H1 (cell line): Measurements from ENCODE around the gene CDH16. TPM values are rescaled to one million over a fixed set of nuclear protein-coding genes. Genes with fewer than 3 reads are reported as not detected.

Source experiments
- CTCF ChIA-PET: fragments of 300-600 bp; sonication (Branson Sonifier 250); formaldehyde crosslinking; loops from one replicate; lab custom pipeline; 2021; ENCODE audit not compliant: partially characterized antibody; lab: Charles Lee
- POLR2A ChIA-PET: fragments of 300-600 bp; sonication (Branson Sonifier 250); formaldehyde crosslinking; loops from one replicate; lab custom pipeline; 2021; ENCODE audit warnings: inconsistent platforms; ENCODE audit not compliant: partially characterized antibody; lab: Charles Lee
- DNase-seq, 2 experiments: peaks; one replicate each; pipeline versions ENCODE4 v3.0.0 to v3.0.0-alpha.2; 2010 to 2022; ENCODE audit warnings: low spot score in 2 of 2, low read depth in 1 of 2, mixed read lengths in 1 of 2
- FAIRE-seq: peaks from 2 replicates; lab custom pipeline; 2011; peaks lifted over from hg19 to GRCh38; lab: Jason Lieb, UNC
- H2AFZ ChIP-seq: 2 replicates; pipeline ENCODE4 v1.8.1; 2012; ENCODE audit warnings: low read length, inconsistent platforms
- H2AK5ac ChIP-seq: 2 replicates; pipeline ENCODE4 v1.6.1; 2013; ENCODE audit warnings: low read depth, low read length
- H2BK120ac ChIP-seq: replicated peaks from 2 replicates; pipeline ENCODE3; 2013; ENCODE audit warnings: low read depth, low read length, inconsistent platforms
- H2BK12ac ChIP-seq: 2 replicates; pipeline ENCODE4 v1.6.1; 2013; ENCODE audit warnings: low read depth, low read length
- H2BK15ac ChIP-seq: 2 replicates; pipeline ENCODE4 v1.6.1; 2013; ENCODE audit warnings: low read length
- H2BK20ac ChIP-seq: 2 replicates; pipeline ENCODE4 v1.6.1; 2013; ENCODE audit warnings: low read length
- H2BK5ac ChIP-seq: 2 replicates; pipeline ENCODE4 v1.6.1; 2013; ENCODE audit warnings: low read depth, low read length
- H3K14ac ChIP-seq: 2 replicates; pipeline ENCODE4 v1.6.1; 2013; ENCODE audit warnings: inconsistent platforms; ENCODE audit not compliant: insufficient read length
- H3K18ac ChIP-seq: 2 replicates; pipeline ENCODE4 v1.6.1; 2013; ENCODE audit warnings: low read length; ENCODE audit errors: extremely low read depth
- H3K23ac ChIP-seq: 2 replicates; pipeline ENCODE4 v1.6.1; 2013; ENCODE audit warnings: inconsistent platforms; ENCODE audit not compliant: insufficient read length
- H3K23me2 ChIP-seq: 2 replicates; pipeline ENCODE4 v1.6.1; 2013; ENCODE audit warnings: low read depth, low read length
- H3K27ac ChIP-seq: 2 replicates; pipeline ENCODE4 v1.6.1; 2011; ENCODE audit warnings: low read depth, low read length, inconsistent platforms
- H3K27me3 ChIP-seq, 4 experiments: replicated peaks in 1 of 4; 1 replicate in 1 of 4; 2 replicates in 3 of 4; pipeline versions ENCODE4 v1.6.1 to v1.8.1; 2011 to 2013; ENCODE audit warnings: low read length in 3 of 4, mild to moderate bottlenecking in 3 of 4, inconsistent platforms in 2 of 4, mixed read lengths in 2 of 4, moderate library complexity in 1 of 4; ENCODE audit not compliant: control insufficient read depth in 3 of 4, insufficient read depth in 3 of 4; ENCODE audit errors: extremely low read depth in 1 of 4
- H3K36me3 ChIP-seq, 4 experiments: 2 replicates each; pipeline versions ENCODE4 v1.6.1 to v1.8.1; 2011 to 2013; ENCODE audit warnings: mild to moderate bottlenecking in 4 of 4, low read length in 3 of 4, moderate library complexity in 2 of 4, control low read depth in 1 of 4, inconsistent platforms in 1 of 4; ENCODE audit not compliant: insufficient read depth in 4 of 4, control insufficient read depth in 2 of 4
- H3K4ac ChIP-seq: replicated peaks from 2 replicates; pipeline ENCODE3; 2013; ENCODE audit warnings: low read length, low read depth, mixed read lengths, inconsistent platforms; ENCODE audit not compliant: insufficient read length
- H3K4me1 ChIP-seq, 4 experiments: replicated peaks in 1 of 4; 1 replicate in 1 of 4; 2 replicates in 3 of 4; pipeline versions ENCODE4 v1.6.1 to v1.8.1; 2011 to 2013; ENCODE audit warnings: low read length in 3 of 4, inconsistent platforms in 2 of 4, mixed read lengths in 1 of 4; ENCODE audit not compliant: insufficient read depth in 4 of 4, control insufficient read depth in 3 of 4
- H3K4me2 ChIP-seq, 2 experiments: 2 replicates each; pipeline versions ENCODE4 v1.6.1 to v1.8.1; 2011 to 2013; ENCODE audit warnings: low read depth in 2 of 2, low read length in 2 of 2, control low read depth in 1 of 2, inconsistent platforms in 1 of 2, mild to moderate bottlenecking in 1 of 2; ENCODE audit not compliant: insufficient read depth in 1 of 2
- H3K4me3 ChIP-seq, 4 experiments: fragments of 200-600, 300-600 bp in 1 of 4; sonication (generic), shearing (Covaris generic), sonication (Bioruptor Twin) in 1 of 4; 2 replicates each; pipeline versions ENCODE4 v1.5.1 to v1.8.1; 2011 to 2016; ENCODE audit warnings: low read length in 4 of 4, low read depth in 3 of 4, control low read depth in 2 of 4, inconsistent platforms in 2 of 4, mild to moderate bottlenecking in 2 of 4, mixed read lengths in 1 of 4, moderate library complexity in 1 of 4; ENCODE audit not compliant: insufficient read depth in 2 of 4; ENCODE audit errors: extremely low read depth in 1 of 4
- H3K56ac ChIP-seq: replicated peaks from 2 replicates; pipeline ENCODE3; 2013; ENCODE audit warnings: low read depth, mild to moderate bottlenecking, mixed read lengths, low read length, inconsistent platforms; ENCODE audit not compliant: insufficient read length
- H3K79me1 ChIP-seq: 2 replicates; pipeline ENCODE4 v1.6.1; 2013; ENCODE audit warnings: low read depth, low read length, control low read depth
- H3K79me2 ChIP-seq, 2 experiments: 2 replicates each; pipeline versions ENCODE4 v1.6.1 to v1.8.1; 2012 to 2013; ENCODE audit warnings: low read length in 2 of 2, mild to moderate bottlenecking in 2 of 2, inconsistent platforms in 1 of 2; ENCODE audit not compliant: insufficient read depth in 2 of 2, control insufficient read depth in 1 of 2
- H3K9ac ChIP-seq, 4 experiments: replicated peaks in 1 of 4; 1 replicate in 1 of 4; 2 replicates in 3 of 4; pipeline versions ENCODE4 v1.6.1 to v1.8.1; 2011 to 2013; ENCODE audit warnings: low read depth in 3 of 4, low read length in 3 of 4, control low read depth in 2 of 4, mild to moderate bottlenecking in 2 of 4, moderate library complexity in 2 of 4, inconsistent platforms in 1 of 4; ENCODE audit errors: extremely low read depth in 1 of 4
- H3K9me3 ChIP-seq, 2 experiments: 2 replicates each; pipeline versions ENCODE4 v1.6.1 to v1.8.1; 2012 to 2013; ENCODE audit warnings: mild to moderate bottlenecking in 2 of 2, moderate library complexity in 2 of 2, control low read depth in 1 of 2, inconsistent platforms in 1 of 2, low read depth in 1 of 2, low read length in 1 of 2, mixed read lengths in 1 of 2; ENCODE audit not compliant: insufficient read depth in 2 of 2
- H4K20me1 ChIP-seq, 2 experiments: replicated peaks in 1 of 2; 2 replicates each; pipeline versions ENCODE3 to v1.8.1; 2011 to 2013; ENCODE audit warnings: inconsistent platforms in 2 of 2, low read length in 2 of 2, mild to moderate bottlenecking in 1 of 2; ENCODE audit not compliant: insufficient read depth in 2 of 2, control insufficient read depth in 1 of 2
- H4K5ac ChIP-seq: 2 replicates; pipeline ENCODE4 v1.6.1; 2013; ENCODE audit warnings: low read length, low read depth, mixed read lengths, inconsistent platforms; ENCODE audit not compliant: insufficient read length
- H4K8ac ChIP-seq: 2 replicates; pipeline ENCODE4 v1.8.0; 2013; ENCODE audit warnings: mild to moderate bottlenecking, moderate library complexity, low read length, inconsistent platforms; ENCODE audit not compliant: insufficient read depth; ENCODE audit errors: extremely low read depth
- H4K91ac ChIP-seq: replicated peaks from 2 replicates; pipeline ENCODE3; 2013; ENCODE audit warnings: low read length, mixed read lengths, inconsistent platforms; ENCODE audit not compliant: insufficient read length
- CBX8 ChIP-seq: fragments of 300-800, 300-1000 bp; sonication (generic); IDR thresholded peaks from 2 replicates; pipeline ENCODE4 v1.7.1; 2016; ENCODE audit warnings: low read depth, low read length, borderline replicate concordance
- CHD2 ChIP-seq: IDR thresholded peaks from 2 replicates; pipeline ENCODE4 v1.6.1; 2012; ENCODE audit warnings: low read length, improper control_type of control experiment
- E2F6 ChIP-seq: IDR thresholded peaks from 2 replicates; pipeline ENCODE4 v1.6.1; 2012; ENCODE audit warnings: inconsistent platforms
- FOSL1 ChIP-seq: IDR thresholded peaks from 2 replicates; pipeline ENCODE4 v1.6.1; 2011; ENCODE audit warnings: mild to moderate bottlenecking, low read depth, low read length, moderate library complexity; ENCODE audit not compliant: insufficient read depth
- JUN ChIP-seq: IDR thresholded peaks from 2 replicates; pipeline ENCODE4 v1.6.1; 2011; ENCODE audit warnings: low read depth, mild to moderate bottlenecking, improper control_type of control experiment, low read length
- RAD21 ChIP-seq, 2 experiments: IDR thresholded peaks in 1 of 2; conservative IDR thresholded peaks in 1 of 2; 2 replicates each; pipeline ENCODE4 v1.6.1; 2011; ENCODE audit warnings: low read depth in 2 of 2, low read length in 2 of 2, improper control_type of control experiment in 1 of 2, inconsistent platforms in 1 of 2, mild to moderate bottlenecking in 1 of 2, moderate library complexity in 1 of 2
- SAP30 ChIP-seq: fragments of 300-600 bp; sonication (generic); IDR thresholded peaks from 2 replicates; pipeline ENCODE4 v1.7.1; 2012; ENCODE audit warnings: low read length, moderate library complexity, mild to moderate bottlenecking, inconsistent platforms; ENCODE audit not compliant: insufficient read depth, insufficient replicate concordance
- SUZ12 ChIP-seq: fragments of 200-600 bp; sonication (generic); IDR thresholded peaks from 2 replicates; pipeline ENCODE4 v1.6.1; 2012; ENCODE audit warnings: mild to moderate bottlenecking, inconsistent platforms, low read length, moderate library complexity, mixed read lengths
- TAF7 ChIP-seq: optimal IDR thresholded peaks from 2 replicates; pipeline ENCODE3; 2011; ENCODE audit warnings: low read depth, mild to moderate bottlenecking, inconsistent platforms, low read length, moderate library complexity, borderline replicate concordance
- TCF12 ChIP-seq: IDR thresholded peaks from 2 replicates; pipeline ENCODE4 v1.6.1; 2011; ENCODE audit warnings: low read depth, mild to moderate bottlenecking, low read length
- WGBS, 2 experiments: shearing (Covaris generic) in 1 of 2; methylation state at CpG; one replicate each; pipeline versions ENCODE4 v1.1.6 to v1.1.7; 2013 to 2015; ENCODE audit warnings: low lambda C conversion rate in 2 of 2, mixed read lengths in 2 of 2, inconsistent platforms in 1 of 2, low coverage in 1 of 2, missing lambda C conversion rate in 1 of 2; ENCODE audit not compliant: insufficient replicate concordance in 2 of 2, insufficient coverage in 1 of 2, insufficient read length in 1 of 2; ENCODE audit errors: extremely low coverage in 1 of 2, missing lambda C conversion rate in 1 of 2; 5-methylcytosine and 5-hydroxymethylcytosine counted together
- polyA plus RNA-seq, 7 experiments: library from polyadenylated mRNA; depleted of rRNA in 3 of 7; stranded (reverse) in 5 of 7; unstranded in 2 of 7; fragments of >200 nt in 5 of 7; fragments of 200-250 nt in 2 of 7; gene quantifications; 1 replicate in 5 of 7; 2 replicates in 1 of 7; 4 replicates in 1 of 7; pipeline versions ENCODE4 v1.2.1 to v1.2.3, GENCODE V29; 2011 to 2013; ENCODE audit warnings: missing spikeins in 2 of 7, mixed read lengths in 2 of 7
- total RNA-seq: library from RNA; stranded (reverse); fragmentation: NEBNext Ultra II Directional; extraction: Animal tissue kit (Norgen Biotek cat#: 25700); gene quantifications from 2 replicates; pipeline ENCODE4 v1.2.1, GENCODE V29; 2021

CDH16 gene
- total and polyA plus RNA-seq, 2 of the 8 experiments (the other 6 are each of a cell fraction or from before 2014, with no cell fraction given) = not detected

- H2BK15ac ChIP-seq = no peak overlapping the region
- no peak overlapping the region for H3K18ac ChIP-seq
- peak; percentile 38 to 88 for DNase-seq
- no peaks in the 10 kb centered on the region for H3K79me1 ChIP-seq
- no peak overlapping the region for H3K23ac ChIP-seq
- no peak overlapping the region for H4K8ac ChIP-seq
- no peak overlapping the region for H2AK5ac ChIP-seq
- no peak overlapping the region for H3K56ac ChIP-seq
- H3K23me2 ChIP-seq = no peaks in the 10 kb centered on the region; the same call in 1 of the 2 replicates
- no peaks in the 10 kb centered on the region for H3K9me3 ChIP-seq
- no peak overlapping the region for H2BK5ac ChIP-seq
- H3K4ac ChIP-seq = no peak overlapping the region
- H4K20me1 ChIP-seq = no peaks in the 10 kb centered on the region
- no peaks in the 10 kb centered on the region for H3K79me2 ChIP-seq
- CTCF ChIA-PET = interaction anchor here (0.6 to 3.4 kb wide), 33 partner anchors 8 to 306 kb away, joined by 3 to 18 read pairs (median 4); partner anchors contain the start of genes B3GNT9, CES3 and ELMO3
- POLR2A ChIA-PET = no interaction called here
- H4K5ac ChIP-seq = no peak overlapping the region
- WGBS, 2 experiments = 51% methylated on average over 7 of the region's 8 CpGs; no CpG with 5 or more reads in 1 of the 2 experiments
- FAIRE-seq = peak; percentile 78
- no peak overlapping the region for H4K91ac ChIP-seq
- peaks cover 0 to 14% (median 13%) of the 10 kb centered on the region in 4 experiments; a peak in 6 of 7 replicates for H3K27me3 ChIP-seq
- no peaks in the 10 kb centered on the region for H3K36me3 ChIP-seq
- H2BK20ac ChIP-seq = no peak overlapping the region
- no peak overlapping the region for H3K14ac ChIP-seq
- no peak overlapping the region for H2BK120ac ChIP-seq
- no peak overlapping the region for H3K4me3 ChIP-seq
- no peak overlapping the region for H3K27ac ChIP-seq
- H3K4me2 ChIP-seq = no peak overlapping the region
- no peak overlapping the region for H2BK12ac ChIP-seq
- no peak overlapping the region for H3K9ac ChIP-seq
- H2AFZ ChIP-seq = no peak overlapping the region
- no peaks in the 10 kb centered on the region for H3K4me1 ChIP-seq
- TF ChIP-seq SAP30 = no peak
- TF ChIP-seq JUN = no peak
- no peak for TF ChIP-seq TAF7
- no peak for TF ChIP-seq E2F6
- peak; percentile 88 to 90 for TF ChIP-seq RAD21 (IDR thresholded peaks at IDR 0.05 in 1 of 2, conservative IDR thresholded peaks at IDR 0.05 in 1 of 2; ENCODE audit: low read depth in 2 of 2, low read length in 2 of 2)
- TF ChIP-seq CHD2 = no peak
- no peak for TF ChIP-seq SUZ12
- TF ChIP-seq CBX8 = no peak
- no peak for TF ChIP-seq FOSL1
- no peak for TF ChIP-seq TCF12
Observed at GRCh38 chr16:66954097-66954659, 35.5 kb upstream of the CDH16 start.
